ENCODE results near the gene LPP. TPM values are rescaled to one million over a fixed set of nuclear protein-coding genes. Genes with fewer than 3 reads are reported as not detected.

The LPP gene
- total and polyA plus RNA-seq, 2 of the 13 experiments (the other 11 are each of a cell fraction or from before 2014, with no cell fraction given): 19.2 to 29.9 TPM

DNA sequence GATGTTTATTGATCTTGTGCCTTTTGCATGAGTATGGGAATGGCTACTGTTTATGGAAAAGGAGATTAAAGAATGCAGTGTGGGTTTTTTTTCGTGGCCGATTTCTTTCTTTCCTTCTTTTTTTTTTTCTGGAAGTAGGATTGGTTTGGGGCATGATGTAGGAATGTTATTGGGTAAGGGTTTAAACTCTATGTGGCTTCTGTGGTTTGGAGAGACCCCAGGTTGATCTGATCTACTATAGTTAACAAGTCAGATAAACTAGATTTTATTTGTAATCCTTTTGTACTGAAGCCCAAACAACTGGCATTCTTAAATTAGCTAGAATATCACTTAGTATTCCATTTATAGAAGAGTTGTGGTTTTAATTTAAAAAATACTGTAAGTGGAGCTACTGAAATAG is 304.8 kb downstream of the LPP start:
- H3K36me3 ChIP-seq (replicated peaks in 1 of 2; ENCODE audit: control insufficient read depth in 1 of 2, insufficient read depth in 2 of 2, low read length in 2 of 2): no peaks in the 10 kb centered on the region; a peak in 1 of 5 replicates
- peaks cover 5% of the 10 kb centered on the region; the same call in 1 of the 2 replicates for H3K4me1 ChIP-seq (ENCODE audit: insufficient read depth, low read length)
- H3K79me2 ChIP-seq (ENCODE audit: insufficient read depth, low read length): no peaks in the 10 kb centered on the region
- DNase-seq (ENCODE audit: low spot score) (no peak), FAIRE-seq (no peak), ATAC-seq (no peak)
- H4K20me1 ChIP-seq (ENCODE audit: insufficient read depth, low read length): no peaks in the 10 kb centered on the region
- in situ Hi-C loops (cut with HindIII; ENCODE audit: extremely low pct_ligation_motif_present, low pct_unique_long_range_greater_than_20kb) (no loop called here), intact Hi-C loops (cut with micrococcal nuclease; ENCODE audit: unreplicated experiment) (no loop called here)
- no peak overlapping the region for H2AFZ ChIP-seq (ENCODE audit: low read length)
- H3K9ac ChIP-seq (ENCODE audit: insufficient read depth, low read depth, low read length): no peak overlapping the region
- TF ChIP-seq ATRX (CRISPR knock-in tag; IDR thresholded peaks at IDR 0.05; ENCODE audit: borderline replicate concordance) (no peak), HOXA3 (CRISPR knock-in tag; IDR thresholded peaks at IDR 0.05) (no peak), NR2F1 (CRISPR knock-in tag; IDR thresholded peaks at IDR 0.05) (no peak), NR2C2 (CRISPR knock-in tag; IDR thresholded peaks at IDR 0.05; ENCODE audit: borderline replicate concordance) (no peak), ZNF230 (CRISPR knock-in tag; IDR thresholded peaks at IDR 0.05) (no peak), JARID2 (CRISPR knock-in tag; IDR thresholded peaks at IDR 0.05; ENCODE audit: insufficient replicate concordance) (no peak), HDAC1 (CRISPR knock-in tag; IDR thresholded peaks at IDR 0.05) (no peak), ZNF501 (CRISPR knock-in tag; IDR thresholded peaks at IDR 0.05) (no peak)
- TF ChIP-seq, protein P1, sequence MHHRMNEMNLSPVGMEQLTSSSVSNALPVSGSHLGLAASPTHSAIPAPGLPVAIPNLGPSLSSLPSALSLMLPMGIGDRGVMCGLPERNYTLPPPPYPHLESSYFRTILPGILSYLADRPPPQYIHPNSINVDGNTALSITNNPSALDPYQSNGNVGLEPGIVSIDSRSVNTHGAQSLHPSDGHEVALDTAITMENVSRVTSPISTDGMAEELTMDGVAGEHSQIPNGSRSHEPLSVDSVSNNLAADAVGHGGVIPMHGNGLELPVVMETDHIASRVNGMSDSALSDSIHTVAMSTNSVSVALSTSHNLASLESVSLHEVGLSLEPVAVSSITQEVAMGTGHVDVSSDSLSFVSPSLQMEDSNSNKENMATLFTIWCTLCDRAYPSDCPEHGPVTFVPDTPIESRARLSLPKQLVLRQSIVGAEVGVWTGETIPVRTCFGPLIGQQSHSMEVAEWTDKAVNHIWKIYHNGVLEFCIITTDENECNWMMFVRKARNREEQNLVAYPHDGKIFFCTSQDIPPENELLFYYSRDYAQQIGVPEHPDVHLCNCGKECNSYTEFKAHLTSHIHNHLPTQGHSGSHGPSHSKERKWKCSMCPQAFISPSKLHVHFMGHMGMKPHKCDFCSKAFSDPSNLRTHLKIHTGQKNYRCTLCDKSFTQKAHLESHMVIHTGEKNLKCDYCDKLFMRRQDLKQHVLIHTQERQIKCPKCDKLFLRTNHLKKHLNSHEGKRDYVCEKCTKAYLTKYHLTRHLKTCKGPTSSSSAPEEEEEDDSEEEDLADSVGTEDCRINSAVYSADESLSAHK (CRISPR knock-in tag; IDR thresholded peaks at IDR 0.05; ENCODE audit: borderline replicate concordance): no peak
- TF ChIP-seq, protein P2, sequence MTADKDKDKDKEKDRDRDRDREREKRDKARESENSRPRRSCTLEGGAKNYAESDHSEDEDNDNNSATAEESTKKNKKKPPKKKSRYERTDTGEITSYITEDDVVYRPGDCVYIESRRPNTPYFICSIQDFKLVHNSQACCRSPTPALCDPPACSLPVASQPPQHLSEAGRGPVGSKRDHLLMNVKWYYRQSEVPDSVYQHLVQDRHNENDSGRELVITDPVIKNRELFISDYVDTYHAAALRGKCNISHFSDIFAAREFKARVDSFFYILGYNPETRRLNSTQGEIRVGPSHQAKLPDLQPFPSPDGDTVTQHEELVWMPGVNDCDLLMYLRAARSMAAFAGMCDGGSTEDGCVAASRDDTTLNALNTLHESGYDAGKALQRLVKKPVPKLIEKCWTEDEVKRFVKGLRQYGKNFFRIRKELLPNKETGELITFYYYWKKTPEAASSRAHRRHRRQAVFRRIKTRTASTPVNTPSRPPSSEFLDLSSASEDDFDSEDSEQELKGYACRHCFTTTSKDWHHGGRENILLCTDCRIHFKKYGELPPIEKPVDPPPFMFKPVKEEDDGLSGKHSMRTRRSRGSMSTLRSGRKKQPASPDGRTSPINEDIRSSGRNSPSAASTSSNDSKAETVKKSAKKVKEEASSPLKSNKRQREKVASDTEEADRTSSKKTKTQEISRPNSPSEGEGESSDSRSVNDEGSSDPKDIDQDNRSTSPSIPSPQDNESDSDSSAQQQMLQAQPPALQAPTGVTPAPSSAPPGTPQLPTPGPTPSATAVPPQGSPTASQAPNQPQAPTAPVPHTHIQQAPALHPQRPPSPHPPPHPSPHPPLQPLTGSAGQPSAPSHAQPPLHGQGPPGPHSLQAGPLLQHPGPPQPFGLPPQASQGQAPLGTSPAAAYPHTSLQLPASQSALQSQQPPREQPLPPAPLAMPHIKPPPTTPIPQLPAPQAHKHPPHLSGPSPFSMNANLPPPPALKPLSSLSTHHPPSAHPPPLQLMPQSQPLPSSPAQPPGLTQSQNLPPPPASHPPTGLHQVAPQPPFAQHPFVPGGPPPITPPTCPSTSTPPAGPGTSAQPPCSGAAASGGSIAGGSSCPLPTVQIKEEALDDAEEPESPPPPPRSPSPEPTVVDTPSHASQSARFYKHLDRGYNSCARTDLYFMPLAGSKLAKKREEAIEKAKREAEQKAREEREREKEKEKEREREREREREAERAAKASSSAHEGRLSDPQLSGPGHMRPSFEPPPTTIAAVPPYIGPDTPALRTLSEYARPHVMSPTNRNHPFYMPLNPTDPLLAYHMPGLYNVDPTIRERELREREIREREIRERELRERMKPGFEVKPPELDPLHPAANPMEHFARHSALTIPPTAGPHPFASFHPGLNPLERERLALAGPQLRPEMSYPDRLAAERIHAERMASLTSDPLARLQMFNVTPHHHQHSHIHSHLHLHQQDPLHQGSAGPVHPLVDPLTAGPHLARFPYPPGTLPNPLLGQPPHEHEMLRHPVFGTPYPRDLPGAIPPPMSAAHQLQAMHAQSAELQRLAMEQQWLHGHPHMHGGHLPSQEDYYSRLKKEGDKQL (CRISPR knock-in tag; IDR thresholded peaks at IDR 0.05; ENCODE audit: low read depth): no peak
- BruUV-seq (replicated peaks): no TSS peak
- no peaks in the 10 kb centered on the region for H3K27me3 ChIP-seq (ENCODE audit: control insufficient read depth in 1 of 2, insufficient read depth in 2 of 2, low read length in 2 of 2)
- H3K27ac ChIP-seq (ENCODE audit: extremely low read length, insufficient read depth, low read length): no peak overlapping the region
- ChIA-PET POLR2A (interaction anchor here (0.7 kb wide), 1 partner anchor 57 kb away, joined by 3 read pairs; no protein-coding TSS in a partner anchor), CTCF (ENCODE audit: low intra/inter-chr PET ratio, low total read pairs) (no interaction called here)
- WGBS (ENCODE audit: low lambda C conversion rate): 42% methylated on average over 2 of the region's 2 CpGs
- H3K9me3 ChIP-seq (ENCODE audit: low read length): no peaks in the 10 kb centered on the region
- H3K4me2 ChIP-seq (ENCODE audit: low read depth, low read length): no peak overlapping the region
- no peak overlapping the region for H3K4me3 ChIP-seq (replicated peaks in 1 of 3; ENCODE audit: insufficient read depth in 1 of 3, low read depth in 2 of 3, low read length in 3 of 3)
